Lung (tissue), 12 donors: Measurements from ENCODE around the gene QRFP. TPM values are rescaled to one million over a fixed set of nuclear protein-coding genes. Genes with fewer than 3 reads are reported as not detected.

Source experiments
- ATAC-seq: fragments of 200-7000 bp; cut with Tn5 transposase; one replicate; pipeline ENCODE4 v1.9.1; 2020; ENCODE audit warnings: moderate number of reproducible peaks; ENCODE audit not compliant: insufficient read depth, low FRiP score
- DNase-seq, 3 donors: peaks; one replicate each; pipeline ENCODE4 v3.0.0-alpha.2; 2013 to 2017
- H3K27ac ChIP-seq, 2 donors: one replicate each; pipeline ENCODE4 v1.5.1; 2013; ENCODE audit warnings: mild to moderate bottlenecking in 2 of 2, moderate library complexity in 2 of 2, control low read depth in 1 of 2, inconsistent platforms in 1 of 2, low read depth in 1 of 2, low read length in 1 of 2
- H3K27me3 ChIP-seq, 3 donors: one replicate each; pipeline ENCODE4 v1.5.1; 2013; ENCODE audit warnings: low read length in 2 of 3; ENCODE audit not compliant: control insufficient read depth in 3 of 3, insufficient read depth in 3 of 3
- H3K36me3 ChIP-seq, 4 donors: one replicate each; pipeline ENCODE4 v1.5.1; 2013; ENCODE audit warnings: low read length in 4 of 4, mild to moderate bottlenecking in 1 of 4, moderate library complexity in 1 of 4; ENCODE audit not compliant: control insufficient read depth in 4 of 4, insufficient read depth in 4 of 4
- H3K4me1 ChIP-seq, 5 donors: one replicate each; pipeline ENCODE4 v1.5.1; 2013; ENCODE audit warnings: low read length in 5 of 5, mild to moderate bottlenecking in 2 of 5, moderate library complexity in 1 of 5; ENCODE audit not compliant: control insufficient read depth in 5 of 5, insufficient read depth in 5 of 5
- H3K4me3 ChIP-seq: one replicate; pipeline ENCODE4 v1.5.1; 2013; ENCODE audit warnings: mild to moderate bottlenecking, control low read depth, moderate library complexity
- H3K9ac ChIP-seq, 2 donors: one replicate each; pipeline ENCODE4 v1.5.1; 2013; ENCODE audit warnings: low read length in 2 of 2, control low read depth in 1 of 2; ENCODE audit not compliant: insufficient read depth in 1 of 2
- H3K9me3 ChIP-seq, 4 donors: one replicate each; pipeline ENCODE4 v1.5.1; 2013; ENCODE audit warnings: low read length in 3 of 4, mild to moderate bottlenecking in 1 of 4, moderate library complexity in 1 of 4; ENCODE audit not compliant: control insufficient read depth in 4 of 4, insufficient read depth in 3 of 4
- WGBS, 2 donors: extraction: QIAGEN DNeasy Blood & Tissue Kit; methylation state at CpG; one replicate each; pipeline ENCODE4 v1.1.7; 2013; 5-methylcytosine and 5-hydroxymethylcytosine counted together
- polyA plus RNA-seq, 2 donors: library from polyadenylated mRNA; stranded (reverse); fragments of 200-250 nt; gene quantifications; one replicate each; pipeline ENCODE4 v1.2.1, GENCODE V29; 2013
- total RNA-seq, 2 donors: library from RNA; depleted of rRNA in 1 of 2; stranded (reverse); fragments of >200 nt in 1 of 2; gene quantifications; one replicate each; pipeline ENCODE4 v1.2.1, GENCODE V29; 2014 to 2021
- TF ChIP-seq, protein P1 (sequence below): IDR thresholded peaks from 2 replicates; pipeline ENCODE4 v1.5.1; 2012; ENCODE audit warnings: mild to moderate bottlenecking; ENCODE audit errors: control extremely low read depth, extremely low read depth
- donor health status: control.
- donor health status: control.
- donor health status: Bipolar disorder and iron deficiency.
- donor health status: healthy.
- donor health status: DM: yes; HTN: yes; CAD: no.

Gene QRFP
- total and polyA plus RNA-seq, 4 donors: 0.13 to 0.16 TPM; not detected in 2

GRCh38 chr9:130845901-130846481, 50.6 kb downstream of the QRFP start:
- H3K9ac ChIP-seq: peak overlapping the region in 1 of 2 donors; percentile 30
- DNase-seq (peak; percentile 85 to 93 (median 93)), ATAC-seq (no peak)
- WGBS, 2 donors: 42 to 65% methylated on average over 7 of the region's 7 CpGs
- peak overlapping the region; percentile 71 to 89 for H3K27ac ChIP-seq
- TF ChIP-seq, protein P1, sequence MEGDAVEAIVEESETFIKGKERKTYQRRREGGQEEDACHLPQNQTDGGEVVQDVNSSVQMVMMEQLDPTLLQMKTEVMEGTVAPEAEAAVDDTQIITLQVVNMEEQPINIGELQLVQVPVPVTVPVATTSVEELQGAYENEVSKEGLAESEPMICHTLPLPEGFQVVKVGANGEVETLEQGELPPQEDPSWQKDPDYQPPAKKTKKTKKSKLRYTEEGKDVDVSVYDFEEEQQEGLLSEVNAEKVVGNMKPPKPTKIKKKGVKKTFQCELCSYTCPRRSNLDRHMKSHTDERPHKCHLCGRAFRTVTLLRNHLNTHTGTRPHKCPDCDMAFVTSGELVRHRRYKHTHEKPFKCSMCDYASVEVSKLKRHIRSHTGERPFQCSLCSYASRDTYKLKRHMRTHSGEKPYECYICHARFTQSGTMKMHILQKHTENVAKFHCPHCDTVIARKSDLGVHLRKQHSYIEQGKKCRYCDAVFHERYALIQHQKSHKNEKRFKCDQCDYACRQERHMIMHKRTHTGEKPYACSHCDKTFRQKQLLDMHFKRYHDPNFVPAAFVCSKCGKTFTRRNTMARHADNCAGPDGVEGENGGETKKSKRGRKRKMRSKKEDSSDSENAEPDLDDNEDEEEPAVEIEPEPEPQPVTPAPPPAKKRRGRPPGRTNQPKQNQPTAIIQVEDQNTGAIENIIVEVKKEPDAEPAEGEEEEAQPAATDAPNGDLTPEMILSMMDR: no peak
- H3K4me3 ChIP-seq: no peak overlapping the region
- H3K4me1 ChIP-seq: peaks cover 2 to 43% (median 11%) of the 10 kb centered on the region in 5 donors
- no peaks in the 10 kb centered on the region for H3K9me3 ChIP-seq
- no peaks in the 10 kb centered on the region for H3K27me3 ChIP-seq
- H3K36me3 ChIP-seq: no peaks in the 10 kb centered on the region

DNA sequence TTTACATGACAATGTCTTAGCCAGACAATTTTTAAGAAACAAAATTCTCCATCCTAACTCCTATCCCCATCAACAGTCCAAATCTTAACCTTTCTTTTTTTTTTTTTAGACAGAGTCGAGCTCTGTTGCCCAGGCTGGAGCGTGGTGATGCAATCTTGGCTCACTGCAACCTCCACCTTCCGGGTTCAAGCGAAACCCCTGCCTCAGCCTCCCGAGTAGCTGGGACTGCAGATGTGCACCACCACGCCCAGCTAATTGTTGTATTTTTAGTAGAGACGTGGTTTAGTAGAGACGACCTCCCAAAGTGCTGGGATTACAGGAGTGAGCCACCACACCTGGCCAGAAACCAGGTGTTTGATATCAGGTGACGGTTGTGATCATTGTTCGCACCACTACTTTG, 51.4 kb downstream of the QRFP start:
- no peak overlapping the region for H3K4me3 ChIP-seq
- DNase-seq (no peak), ATAC-seq (no peak)
- WGBS, 2 donors: 65 to 69% methylated on average over 10 of the region's 10 CpGs
- H3K27me3 ChIP-seq: no peaks in the 10 kb centered on the region
- peaks cover 2 to 44% (median 11%) of the 10 kb centered on the region in 5 donors for H3K4me1 ChIP-seq
- H3K27ac ChIP-seq: peak overlapping the region in 1 of 2 donors; percentile 62
- no peak overlapping the region for H3K9ac ChIP-seq
- TF ChIP-seq, protein P1: no peak
- H3K9me3 ChIP-seq: no peaks in the 10 kb centered on the region
- no peaks in the 10 kb centered on the region for H3K36me3 ChIP-seq

DNA sequence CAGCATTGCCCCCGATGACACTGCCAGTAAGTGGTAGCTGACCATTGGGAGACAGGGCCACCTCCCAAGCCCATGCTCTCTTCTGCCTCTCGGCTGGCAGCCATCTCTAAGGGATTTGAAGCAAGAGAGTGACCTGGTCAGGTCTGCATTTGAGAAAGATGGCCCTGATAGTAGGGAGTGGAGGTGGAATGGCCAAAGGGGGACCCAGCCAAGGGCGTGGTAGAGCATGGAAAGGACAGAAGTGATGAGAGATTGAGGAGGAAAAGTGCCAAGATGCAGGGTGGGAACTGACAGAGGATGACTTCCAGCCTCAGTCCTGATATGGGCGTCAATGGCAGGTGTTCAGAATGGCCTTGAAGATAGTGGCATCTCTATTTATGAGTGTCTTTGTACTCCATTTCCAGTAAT, 52.6 kb downstream of the QRFP start:
- Histone ChIP-seq H3K9ac (no peak overlapping the region), H3K36me3 (no peaks in the 10 kb centered on the region), H3K27ac (no peak overlapping the region), H3K27me3 (no peaks in the 10 kb centered on the region), H3K4me1 (peaks cover 2 to 53% (median 11%) of the 10 kb centered on the region in 5 donors), H3K4me3 (no peak overlapping the region), H3K9me3 (no peaks in the 10 kb centered on the region)
- WGBS, 2 donors: 85 to 94% methylated on average over 4 of the region's 4 CpGs
- TF ChIP-seq, protein P1: no peak
- DNase-seq (no peak), ATAC-seq (no peak)
